AG09319 (cell line): ENCODE results near the gene EFEMP2.

Experiments
- DNase-seq: peaks from one replicate; pipeline ENCODE4 v3.0.0-alpha.2; 2010; ENCODE audit warnings: low read depth; ENCODE audit errors: extremely low read depth
- TF ChIP-seq, protein P1 (sequence below): IDR thresholded peaks from 2 replicates; pipeline ENCODE4 v1.5.1; 2011; ENCODE audit warnings: low read depth, mild to moderate bottlenecking, inconsistent platforms, low read length, moderate library complexity

Gene EFEMP2

DNA sequence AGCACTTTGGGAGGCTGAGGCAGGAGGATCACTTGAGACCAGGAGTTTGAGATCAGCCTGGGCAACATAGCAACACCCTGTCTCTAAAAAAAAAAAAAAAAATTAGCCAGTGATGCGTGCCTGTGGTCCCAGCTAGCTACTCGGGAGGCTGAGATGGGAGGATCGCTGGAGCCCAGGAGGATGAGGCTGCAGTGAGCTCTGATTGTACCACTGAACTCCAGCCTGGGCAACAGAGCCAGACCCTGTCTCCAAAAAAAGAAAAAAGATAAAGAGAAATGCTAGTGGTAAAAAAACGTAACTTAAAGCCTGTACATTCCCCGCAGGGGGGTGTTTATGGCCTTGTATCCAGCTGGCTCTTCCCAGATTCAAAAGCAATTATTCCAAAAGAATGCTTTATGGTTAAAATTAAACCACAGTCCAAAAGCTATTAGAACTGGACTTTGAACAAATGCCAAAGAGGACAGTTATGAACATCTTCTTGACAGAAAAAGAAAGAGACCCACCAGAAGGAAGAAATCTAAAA is 55.2 kb downstream of the EFEMP2 start:
- no peak for DNase-seq
- TF ChIP-seq, protein P1, sequence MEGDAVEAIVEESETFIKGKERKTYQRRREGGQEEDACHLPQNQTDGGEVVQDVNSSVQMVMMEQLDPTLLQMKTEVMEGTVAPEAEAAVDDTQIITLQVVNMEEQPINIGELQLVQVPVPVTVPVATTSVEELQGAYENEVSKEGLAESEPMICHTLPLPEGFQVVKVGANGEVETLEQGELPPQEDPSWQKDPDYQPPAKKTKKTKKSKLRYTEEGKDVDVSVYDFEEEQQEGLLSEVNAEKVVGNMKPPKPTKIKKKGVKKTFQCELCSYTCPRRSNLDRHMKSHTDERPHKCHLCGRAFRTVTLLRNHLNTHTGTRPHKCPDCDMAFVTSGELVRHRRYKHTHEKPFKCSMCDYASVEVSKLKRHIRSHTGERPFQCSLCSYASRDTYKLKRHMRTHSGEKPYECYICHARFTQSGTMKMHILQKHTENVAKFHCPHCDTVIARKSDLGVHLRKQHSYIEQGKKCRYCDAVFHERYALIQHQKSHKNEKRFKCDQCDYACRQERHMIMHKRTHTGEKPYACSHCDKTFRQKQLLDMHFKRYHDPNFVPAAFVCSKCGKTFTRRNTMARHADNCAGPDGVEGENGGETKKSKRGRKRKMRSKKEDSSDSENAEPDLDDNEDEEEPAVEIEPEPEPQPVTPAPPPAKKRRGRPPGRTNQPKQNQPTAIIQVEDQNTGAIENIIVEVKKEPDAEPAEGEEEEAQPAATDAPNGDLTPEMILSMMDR: no peak

- no peak for DNase-seq
- TF ChIP-seq, protein P1: no peak
These were observed 55.9 kb downstream of the EFEMP2 start for GRCh38 chr11:65816696-65817095.
